Daoy (cell line): ENCODE results near the gene KIAA1549. TPM values are rescaled to one million over a fixed set of nuclear protein-coding genes. Genes with fewer than 3 reads are reported as not detected.
"Not testable (repeated sequence)": the region's sequence is repeated elsewhere in the genome, so short reads cannot be mapped to it uniquely, and the experiment has no call there.

ENCODE experiments used
- DNase-seq: peaks from one replicate; pipeline ENCODE4 v3.0.0-alpha.2; 2015; ENCODE audit warnings: low read depth
- total RNA-seq: library from RNA; depleted of rRNA; stranded (reverse); fragments of >200 nt; shearing (Covaris generic); gene quantifications from 2 replicates; pipeline ENCODE4 v1.2.3, GENCODE V29; 2014; rRNA removed

The KIAA1549 gene
- total RNA-seq, result 1.8 and 2.0 TPM in 2 replicates

GRCh38 chr7:138981332-138982203, at the start of gene KIAA1549:
Gene KIAA1549 (minus strand): TSS chr7:138981389. CDS start chr7:138981269, 120 bp downstream.
- peak; percentile 85 for DNase-seq

GRCh38 chr7:139029353-139029752, 48.2 kb upstream of the KIAA1549 start:
- DNase-seq, result no peak

- DNase-seq, result no peak
Observed at GRCh38 chr7:139026551-139026950, 45.4 kb upstream of the KIAA1549 start.

GRCh38 chr7:139025861-139026260, 44.7 kb upstream of the KIAA1549 start:
- not testable (repeated sequence) for DNase-seq

GRCh38 chr7:139023076-139023475, 41.9 kb upstream of the KIAA1549 start:
- no peak for DNase-seq

GRCh38 chr7:139022286-139022685, 41.1 kb upstream of the KIAA1549 start:
- DNase-seq, result no peak

- DNase-seq, result no peak
Observed at GRCh38 chr7:139018910-139019309, 37.7 kb upstream of the KIAA1549 start.

GRCh38 chr7:139016931-139017511, 35.8 kb upstream of the KIAA1549 start:
- peak; percentile 68 for DNase-seq

GRCh38 chr7:139011373-139011772, 30.2 kb upstream of the KIAA1549 start:
- no peak for DNase-seq

- no peak for DNase-seq
Observed at GRCh38 chr7:139004321-139005090, 23.3 kb upstream of the KIAA1549 start.

- DNase-seq, result no peak
Observed at GRCh38 chr7:138999414-138999813, 18.2 kb upstream of the KIAA1549 start.

GRCh38 chr7:138992052-138992531, 10.9 kb upstream of the KIAA1549 start:
- no peak for DNase-seq

GRCh38 chr7:138987686-138988085, 6.5 kb upstream of the KIAA1549 start:
- no peak for DNase-seq

GRCh38 chr7:138982204-138982623, 1.0 kb upstream of the KIAA1549 start:
- DNase-seq, result peak; percentile 11

GRCh38 chr7:138980563-138981291, 462 bp downstream of the KIAA1549 start:
- no peak for DNase-seq

GRCh38 chr7:138979988-138980562, 1.1 kb downstream of the KIAA1549 start:
- no peak for DNase-seq

GRCh38 chr7:138979226-138979979, 1.8 kb downstream of the KIAA1549 start:
- no peak for DNase-seq

- DNase-seq, result no peak
Observed at GRCh38 chr7:138978541-138979184, 2.5 kb downstream of the KIAA1549 start.

GRCh38 chr7:138976161-138976560, 5.0 kb downstream of the KIAA1549 start:
- not testable (repeated sequence) for DNase-seq
